K562 (cell line): ENCODE data around the gene GNB2. TPM values are rescaled to one million over a fixed set of nuclear protein-coding genes. Genes with fewer than 3 reads are reported as not detected.

ENCODE experiments used
- ATAC-seq: fragments of 200-7000 bp; cut with Tn5 transposase; 3 replicates; pipeline ENCODE4 v1.9.1; 2020; ENCODE audit warnings: moderate library complexity
- BruUV-seq: library from RNA; stranded (reverse); fragments of 400-500 nt; replicated peaks from 2 replicates; lab custom pipeline; 2021; lab: Mats Ljungman, UMichigan
- CTCF ChIA-PET: fragments of 300-600 bp; formaldehyde crosslinking; extraction: SDS; loops from one replicate; lab custom pipeline; 2021; ENCODE audit warnings: low intra/inter-chr PET ratio; lab: Yijun Ruan, JAX
- POLR2A ChIA-PET: fragments of 300-600, 350-650 bp; sonication (Branson Sonifier 250); formaldehyde crosslinking; extraction: SDS; loops from one replicate; lab custom pipeline; 2021; ENCODE audit warnings: antibody characterized with exemption, inconsistent platforms; lab: Yijun Ruan, JAX
- DNase-seq, 4 experiments: peaks; one replicate each; pipeline versions ENCODE4 v3.0.0 to v3.0.0-alpha.2; 2011 to 2018; ENCODE audit warnings: low spot score in 3 of 4, mixed read lengths in 3 of 4; ENCODE audit errors: extremely low read depth in 1 of 4
- FAIRE-seq: peaks from 2 replicates; lab custom pipeline; 2011; peaks lifted over from hg19 to GRCh38; lab: Jason Lieb, UNC
- H2AFZ ChIP-seq: 2 replicates; pipeline ENCODE4 v1.6.0; 2011; ENCODE audit warnings: low read depth, low read length, control low read depth, inconsistent platforms
- H3K27ac ChIP-seq: fragments of 200-600 bp; 3 replicates; pipeline ENCODE4 v1.8.0; 2011; ENCODE audit warnings: low read depth, mild to moderate bottlenecking, control low read depth, inconsistent platforms, low read length, moderate library complexity, mixed read lengths; ENCODE audit errors: extremely low read depth
- H3K27me3 ChIP-seq, 2 experiments: fragments of 300-600 bp in 1 of 2; 2 replicates in 1 of 2; 3 replicates in 1 of 2; pipeline versions ENCODE4 v1.6.0 to v1.8.0; 2011; ENCODE audit warnings: inconsistent platforms in 2 of 2, low read length in 2 of 2, mild to moderate bottlenecking in 1 of 2, mixed read lengths in 1 of 2, moderate library complexity in 1 of 2; ENCODE audit not compliant: control insufficient read depth in 2 of 2, insufficient read depth in 2 of 2
- H3K36me3 ChIP-seq: fragments of 300-600 bp; 3 replicates; pipeline ENCODE4 v1.8.0; 2011; ENCODE audit warnings: mild to moderate bottlenecking, low read length, inconsistent platforms; ENCODE audit not compliant: control insufficient read depth, insufficient read depth
- H3K4me1 ChIP-seq, 2 experiments: fragments of 200-600 bp in 1 of 2; replicated peaks in 1 of 2; 2 replicates in 1 of 2; 3 replicates in 1 of 2; pipeline versions ENCODE4 v1.5.1 to v1.8.0; 2011; ENCODE audit warnings: inconsistent platforms in 2 of 2, low read length in 2 of 2, mild to moderate bottlenecking in 1 of 2, mixed read lengths in 1 of 2, moderate library complexity in 1 of 2; ENCODE audit not compliant: control insufficient read depth in 2 of 2, insufficient read depth in 2 of 2
- H3K4me2 ChIP-seq: 2 replicates; pipeline ENCODE4 v1.6.1; 2011; ENCODE audit warnings: low read length, control low read depth, inconsistent platforms, mixed read lengths; ENCODE audit not compliant: insufficient read depth
- H3K4me3 ChIP-seq: fragments of 200-600 bp; sonication (generic), shearing (Covaris generic); 2 replicates; pipeline ENCODE4 v1.5.1; 2016; ENCODE audit warnings: control low read depth, inconsistent platforms
- H3K79me2 ChIP-seq: fragments of 200-600 bp; 3 replicates; pipeline ENCODE4 v1.8.0; 2011; ENCODE audit warnings: low read length, inconsistent platforms; ENCODE audit not compliant: control insufficient read depth, insufficient read depth
- H3K9ac ChIP-seq, 2 experiments: 2 replicates each; pipeline versions ENCODE4 v1.6.0 to v1.6.1; 2011; ENCODE audit warnings: low read depth in 2 of 2, low read length in 2 of 2, control low read depth in 1 of 2, inconsistent platforms in 1 of 2, mild to moderate bottlenecking in 1 of 2, mixed read lengths in 1 of 2; ENCODE audit not compliant: insufficient read depth in 1 of 2
- H3K9me1 ChIP-seq: one replicate; pipeline ENCODE4 v1.6.0; 2011; ENCODE audit warnings: inconsistent platforms, mild to moderate bottlenecking, low read length, moderate library complexity; ENCODE audit not compliant: control insufficient read depth, insufficient read depth
- H3K9me3 ChIP-seq: replicated peaks from 2 replicates; pipeline ENCODE4 v1.5.1; 2011; ENCODE audit warnings: low read depth, low read length, inconsistent platforms; ENCODE audit not compliant: control insufficient read depth, insufficient read depth
- H4K20me1 ChIP-seq: replicated peaks from 2 replicates; pipeline ENCODE4 v1.6.1; 2011; ENCODE audit warnings: low read length, inconsistent platforms, mixed read lengths; ENCODE audit not compliant: control insufficient read depth, insufficient read depth
- BRCA1 ChIP-seq, 2 experiments: fragments of 450-650 bp in 1 of 2; sonication (generic) in 1 of 2; formaldehyde crosslinking in 1 of 2; IDR thresholded peaks; 2 replicates each; pipeline versions ENCODE4 v1.5.0 to v1.6.1; 2017 to 2020; ENCODE audit warnings: mild to moderate bottlenecking in 1 of 2, missing genetic modification reagents in 1 of 2
- HSF4 ChIP-seq: fragments of 250-450 bp; sonication (Bioruptor Pico); IDR thresholded peaks from 2 replicates; pipeline ENCODE4 v2.1.2; 2022; ENCODE audit warnings: mild to moderate bottlenecking, moderate library complexity, borderline replicate concordance
- NBN ChIP-seq: fragments of 450-650 bp; IDR thresholded peaks from 2 replicates; pipeline ENCODE4 v1.6.1; 2016; ENCODE audit warnings: low read depth, mild to moderate bottlenecking
- NUFIP1 ChIP-seq: fragments of 450-650 bp; IDR thresholded peaks from 2 replicates; pipeline ENCODE4 v1.6.1; 2018; ENCODE audit not compliant: partially characterized antibody
- POLR2B ChIP-seq: fragments of 450-650 bp; IDR thresholded peaks from 2 replicates; pipeline ENCODE4 v1.6.1; 2018; ENCODE audit warnings: low read depth; ENCODE audit not compliant: partially characterized antibody
- POLR2G ChIP-seq: fragments of 200-400 bp; formaldehyde crosslinking; IDR thresholded peaks from 2 replicates; pipeline ENCODE4 v1.6.1; 2017; ENCODE audit warnings: low read depth, mild to moderate bottlenecking, antibody characterized with exemption, low read length, moderate library complexity
- RBM22 ChIP-seq: fragments of 200-400 bp; formaldehyde crosslinking; IDR thresholded peaks from 2 replicates; pipeline ENCODE4 v1.6.1; 2018; ENCODE audit warnings: low read length, low read depth; ENCODE audit not compliant: poor library complexity, severe bottlenecking
- RBM34 ChIP-seq: fragments of 200-400 bp; formaldehyde crosslinking; IDR thresholded peaks from 2 replicates; pipeline ENCODE4 v1.6.1; 2018; ENCODE audit warnings: low read length, borderline replicate concordance; ENCODE audit not compliant: insufficient read depth
- SLC30A9 ChIP-seq: fragments of 250-450 bp; sonication (Bioruptor Pico); IDR thresholded peaks from 2 replicates; pipeline ENCODE4 v1.8.0; 2022; ENCODE audit warnings: mild to moderate bottlenecking, moderate library complexity
- TBP ChIP-seq: optimal IDR thresholded peaks from 2 replicates; pipeline ENCODE3; 2011; ENCODE audit warnings: low read depth, low read length, improper control_type of control experiment
- ZBTB17 ChIP-seq: fragments of 450-650 bp; formaldehyde crosslinking; IDR thresholded peaks from 2 replicates; pipeline ENCODE4 v1.4.0; 2020; ENCODE audit warnings: mild to moderate bottlenecking
- ZNF146 ChIP-seq: IDR thresholded peaks from one replicate; pipeline ENCODE4 v1.6.1; 2018; ENCODE audit warnings: missing compliant biosample characterization; ENCODE audit not compliant: unreplicated experiment
- WGBS: fragments of 100-300 bp; shearing (Covaris generic); methylation state at CpG from one replicate; pipeline ENCODE4 v1.1.6; 2016; ENCODE audit warnings: low coverage, mixed read lengths; ENCODE audit not compliant: insufficient coverage; ENCODE audit errors: missing lambda C conversion rate; 5-methylcytosine and 5-hydroxymethylcytosine counted together
- in situ Hi-C: fragments of 300-500 bp; cut with MboI; formaldehyde crosslinking; loops from 4 replicates; pipeline ENCODE4 v1.15.0; 2018; ENCODE audit warnings: inconsistent platforms, mixed read lengths
- intact Hi-C: fragments of 100-400 bp; cut with micrococcal nuclease; formaldehyde crosslinking; loops from 2 replicates; pipeline ENCODE4 v1.14.2; 2022
- polyA plus RNA-seq, 8 experiments: library from polyadenylated mRNA; depleted of rRNA in 4 of 8; stranded (reverse) in 5 of 8; unstranded in 3 of 8; fragments of >200 nt; fragmentation: Nextera tagmentation in 2 of 8; fragmentation: Illumina TruSeq in 1 of 8; extraction: Ambion mirVana in 2 of 8; extraction: Trizol in 1 of 8; gene quantifications; 2 replicates each; pipeline versions ENCODE4 v1.2.1 to v1.2.3, GENCODE V29; 2011 to 2014; ENCODE audit warnings: inconsistent platforms in 1 of 8, missing spikeins in 1 of 8
- total RNA-seq, 7 experiments: library from RNA; depleted of rRNA in 6 of 7; stranded (reverse); fragments of >200 nt in 6 of 7; fragmentation: Illumina TruSeq in 2 of 7; extraction: Trizol in 2 of 7; gene quantifications; 2 replicates each; pipeline versions ENCODE4 v1.2.1 to v1.2.3, GENCODE V29; 2011 to 2021; ENCODE audit warnings: low replicate concordance in 1 of 7
- TF ChIP-seq, protein P1 (sequence below): fragments of 250-450 bp; sonication (Bioruptor Pico); IDR thresholded peaks from 2 replicates; pipeline ENCODE4 v1.5.0; 2021
- TF ChIP-seq, protein P2 (sequence below): sonication (generic); formaldehyde crosslinking; IDR thresholded peaks from 2 replicates; pipeline ENCODE4 v1.8.0; 2023; ENCODE audit warnings: missing genetic modification reagents, mild to moderate bottlenecking, borderline replicate concordance

Gene GNB2
- total and polyA plus RNA-seq, 9 of the 15 experiments (the other 6 are each of a cell fraction or from before 2014, with no cell fraction given) = 0.65 to 320 (median 104) TPM

DNA sequence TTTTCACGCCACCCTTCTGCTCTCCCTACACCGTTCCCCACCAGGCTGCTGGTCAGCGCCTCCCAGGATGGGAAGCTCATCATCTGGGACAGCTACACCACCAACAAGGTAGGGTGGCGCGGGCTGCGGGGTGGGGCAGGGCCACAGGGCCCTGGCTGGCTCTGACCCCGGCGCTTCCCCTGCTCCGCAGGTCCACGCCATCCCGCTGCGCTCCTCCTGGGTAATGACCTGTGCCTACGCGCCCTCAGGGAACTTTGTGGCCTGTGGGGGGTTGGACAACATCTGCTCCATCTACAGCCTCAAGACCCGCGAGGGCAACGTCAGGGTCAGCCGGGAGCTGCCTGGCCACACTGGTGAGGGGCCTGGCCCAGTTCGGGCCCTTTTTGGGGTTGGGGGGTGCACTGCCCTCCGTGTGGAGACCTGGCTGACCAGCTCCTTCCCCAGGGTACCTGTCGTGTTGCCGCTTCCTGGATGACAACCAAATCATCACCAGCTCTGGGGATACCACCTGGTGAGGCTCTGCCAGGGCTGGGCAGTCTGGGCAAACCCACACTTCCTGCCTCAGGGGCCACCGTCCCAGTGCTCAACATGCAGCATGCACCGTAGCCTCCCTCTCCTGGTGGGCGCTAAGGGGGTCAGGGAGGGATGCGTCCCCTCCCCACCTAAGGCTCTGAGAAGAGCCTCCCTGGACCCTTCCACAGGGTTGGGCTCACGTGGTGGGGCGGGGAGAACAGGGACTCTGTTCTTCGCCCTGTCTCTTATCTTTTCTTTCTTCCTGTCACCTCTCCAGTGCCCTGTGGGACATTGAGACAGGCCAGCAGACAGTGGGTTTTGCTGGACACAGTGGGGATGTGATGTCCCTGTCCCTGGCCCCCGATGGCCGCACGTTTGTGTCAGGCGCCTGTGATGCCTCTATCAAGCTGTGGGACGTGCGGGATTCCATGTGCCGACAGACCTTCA, 4.0 kb downstream of the GNB2 start:
- FAIRE-seq = peak; percentile 63
- no peak overlapping the region for H3K4me2 ChIP-seq
- no peak for DNase-seq
- ChIA-PET CTCF (interaction anchor here (0.6 kb wide), 1 partner anchor 73 kb away, joined by 3 read pairs; no protein-coding TSS in a partner anchor), POLR2A (interaction anchor here (0.6 to 1.9 kb wide), 13 partner anchors 11 to 249 kb away, joined by 3 to 6 read pairs (median 3); partner anchors contain the start of genes GIGYF1, POP7 and ZCWPW1)
- H3K4me3 ChIP-seq = no peak overlapping the region
- H2AFZ ChIP-seq = no peak overlapping the region
- H3K4me1 ChIP-seq = peaks cover 4 to 91% of the 10 kb centered on the region in 2 experiments
- BruUV-seq = no TSS peak
- peak overlapping the region in 1 of 2 experiments; percentile 82; a peak in 2 of 4 replicates for H3K9ac ChIP-seq
- H3K9me3 ChIP-seq = no peaks in the 10 kb centered on the region
- ATAC-seq = no peak
- H3K9me1 ChIP-seq = no peaks in the 10 kb centered on the region
- in situ Hi-C loops = no loop called here
- H3K27me3 ChIP-seq = no peaks in the 10 kb centered on the region
- H3K27ac ChIP-seq = no peak overlapping the region
- intact Hi-C loops = no loop called here
- 91% methylated on average over 34 of the region's 36 CpGs for WGBS
- peaks cover 63% of the 10 kb centered on the region; the same call in 2 of the 3 replicates for H3K36me3 ChIP-seq
- H3K79me2 ChIP-seq = peaks cover 46% of the 10 kb centered on the region
- peaks cover 22% of the 10 kb centered on the region; the same call in 1 of the 2 replicates for H4K20me1 ChIP-seq
- TF ChIP-seq BRCA1 (IDR thresholded peaks at IDR 0.05) = no peak
- TF ChIP-seq BRCA1 (CRISPR knock-in tag; IDR thresholded peaks at IDR 0.05) = no peak
- TF ChIP-seq SLC30A9 (CRISPR knock-in tag) = no peak
- TF ChIP-seq, protein P1, sequence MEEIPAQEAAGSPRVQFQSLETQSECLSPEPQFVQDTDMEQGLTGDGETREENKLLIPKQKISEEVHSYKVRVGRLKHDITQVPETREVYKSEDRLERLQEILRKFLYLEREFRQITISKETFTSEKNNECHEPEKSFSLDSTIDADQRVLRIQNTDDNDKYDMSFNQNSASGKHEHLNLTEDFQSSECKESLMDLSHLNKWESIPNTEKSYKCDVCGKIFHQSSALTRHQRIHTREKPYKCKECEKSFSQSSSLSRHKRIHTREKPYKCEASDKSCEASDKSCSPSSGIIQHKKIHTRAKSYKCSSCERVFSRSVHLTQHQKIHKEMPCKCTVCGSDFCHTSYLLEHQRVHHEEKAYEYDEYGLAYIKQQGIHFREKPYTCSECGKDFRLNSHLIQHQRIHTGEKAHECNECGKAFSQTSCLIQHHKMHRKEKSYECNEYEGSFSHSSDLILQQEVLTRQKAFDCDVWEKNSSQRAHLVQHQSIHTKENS (CRISPR knock-in tag) = no peak
- TF ChIP-seq POLR2G = peak; percentile 56
- TF ChIP-seq RBM34 = no peak
- TF ChIP-seq POLR2B = peak; percentile 6
- no peak for TF ChIP-seq TBP
- TF ChIP-seq HSF4 = no peak
- no peak for TF ChIP-seq NUFIP1
- no peak for TF ChIP-seq ZNF146
- TF ChIP-seq, protein P2, sequence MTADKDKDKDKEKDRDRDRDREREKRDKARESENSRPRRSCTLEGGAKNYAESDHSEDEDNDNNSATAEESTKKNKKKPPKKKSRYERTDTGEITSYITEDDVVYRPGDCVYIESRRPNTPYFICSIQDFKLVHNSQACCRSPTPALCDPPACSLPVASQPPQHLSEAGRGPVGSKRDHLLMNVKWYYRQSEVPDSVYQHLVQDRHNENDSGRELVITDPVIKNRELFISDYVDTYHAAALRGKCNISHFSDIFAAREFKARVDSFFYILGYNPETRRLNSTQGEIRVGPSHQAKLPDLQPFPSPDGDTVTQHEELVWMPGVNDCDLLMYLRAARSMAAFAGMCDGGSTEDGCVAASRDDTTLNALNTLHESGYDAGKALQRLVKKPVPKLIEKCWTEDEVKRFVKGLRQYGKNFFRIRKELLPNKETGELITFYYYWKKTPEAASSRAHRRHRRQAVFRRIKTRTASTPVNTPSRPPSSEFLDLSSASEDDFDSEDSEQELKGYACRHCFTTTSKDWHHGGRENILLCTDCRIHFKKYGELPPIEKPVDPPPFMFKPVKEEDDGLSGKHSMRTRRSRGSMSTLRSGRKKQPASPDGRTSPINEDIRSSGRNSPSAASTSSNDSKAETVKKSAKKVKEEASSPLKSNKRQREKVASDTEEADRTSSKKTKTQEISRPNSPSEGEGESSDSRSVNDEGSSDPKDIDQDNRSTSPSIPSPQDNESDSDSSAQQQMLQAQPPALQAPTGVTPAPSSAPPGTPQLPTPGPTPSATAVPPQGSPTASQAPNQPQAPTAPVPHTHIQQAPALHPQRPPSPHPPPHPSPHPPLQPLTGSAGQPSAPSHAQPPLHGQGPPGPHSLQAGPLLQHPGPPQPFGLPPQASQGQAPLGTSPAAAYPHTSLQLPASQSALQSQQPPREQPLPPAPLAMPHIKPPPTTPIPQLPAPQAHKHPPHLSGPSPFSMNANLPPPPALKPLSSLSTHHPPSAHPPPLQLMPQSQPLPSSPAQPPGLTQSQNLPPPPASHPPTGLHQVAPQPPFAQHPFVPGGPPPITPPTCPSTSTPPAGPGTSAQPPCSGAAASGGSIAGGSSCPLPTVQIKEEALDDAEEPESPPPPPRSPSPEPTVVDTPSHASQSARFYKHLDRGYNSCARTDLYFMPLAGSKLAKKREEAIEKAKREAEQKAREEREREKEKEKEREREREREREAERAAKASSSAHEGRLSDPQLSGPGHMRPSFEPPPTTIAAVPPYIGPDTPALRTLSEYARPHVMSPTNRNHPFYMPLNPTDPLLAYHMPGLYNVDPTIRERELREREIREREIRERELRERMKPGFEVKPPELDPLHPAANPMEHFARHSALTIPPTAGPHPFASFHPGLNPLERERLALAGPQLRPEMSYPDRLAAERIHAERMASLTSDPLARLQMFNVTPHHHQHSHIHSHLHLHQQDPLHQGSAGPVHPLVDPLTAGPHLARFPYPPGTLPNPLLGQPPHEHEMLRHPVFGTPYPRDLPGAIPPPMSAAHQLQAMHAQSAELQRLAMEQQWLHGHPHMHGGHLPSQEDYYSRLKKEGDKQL = no peak
- TF ChIP-seq NBN = no peak
- TF ChIP-seq RBM22 = peak; percentile 84
- TF ChIP-seq ZBTB17 = no peak
